Spleen (tissue), 3 donors: Measurements from ENCODE around the gene CEBPG.

ENCODE experiments used
- POLR2A ChIP-seq, 3 donors: fragments of 450-650 bp; IDR thresholded peaks; one replicate each; pipeline ENCODE4 v1.5.1; 2017; ENCODE audit warnings: antibody characterized with exemption in 3 of 3, mild to moderate bottlenecking in 1 of 3
- POLR2AphosphoS5 ChIP-seq, 3 donors: sonication (generic); formaldehyde crosslinking; IDR thresholded peaks; one replicate each; pipeline ENCODE4 v1.5.1; 2017; ENCODE audit warnings: antibody characterized with exemption in 3 of 3

DNA sequence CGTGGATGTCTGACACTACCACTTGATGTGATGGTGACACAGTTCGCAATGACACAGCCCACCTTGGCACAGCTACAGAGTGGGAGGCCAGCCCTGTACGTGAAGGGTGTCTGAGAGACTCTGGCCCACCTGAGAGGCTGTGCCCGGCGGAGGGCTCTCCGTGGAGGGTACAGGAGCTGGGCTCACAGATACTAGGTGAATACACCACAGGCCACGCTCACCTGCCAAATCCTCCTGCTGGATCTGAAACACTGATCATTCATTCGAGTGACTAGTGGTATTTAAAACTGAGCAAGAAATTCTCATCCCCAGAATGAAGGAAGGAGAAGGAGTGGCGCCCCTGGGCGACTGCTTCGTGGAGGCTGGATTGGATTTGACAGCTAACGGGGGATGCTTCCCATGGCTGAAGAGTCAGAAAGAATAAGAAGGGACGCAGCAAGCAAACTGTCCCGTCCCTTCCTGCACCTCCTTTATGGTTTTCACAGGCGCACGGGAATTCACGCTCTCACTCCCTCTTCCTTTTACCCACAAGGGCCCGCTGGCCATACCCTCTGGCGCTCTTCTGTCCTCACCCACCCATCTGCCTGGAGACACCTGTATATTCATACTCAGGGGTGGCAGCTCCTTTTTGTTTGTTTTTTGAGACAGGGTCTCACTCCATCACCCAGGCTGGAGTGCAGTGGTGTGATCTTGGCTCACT lies 25.0 kb downstream of the CEBPG start:
- TF ChIP-seq POLR2A (IDR thresholded peaks at IDR 0.05) (no peak), POLR2AphosphoS5 (IDR thresholded peaks at IDR 0.05) (no peak)
